CD14-positive monocyte (primary cell): ENCODE measurements around the gene PELI2. TPM values are rescaled to one million over a fixed set of nuclear protein-coding genes. Genes with fewer than 3 reads are reported as not detected.

ENCODE experiments used
- DNase-seq, 3 donors: peaks; one replicate each; pipeline ENCODE4 v3.0.0-alpha.2; 2011 to 2022
- H2AFZ ChIP-seq: 2 replicates; pipeline ENCODE4 v1.6.0; 2012; ENCODE audit warnings: mild to moderate bottlenecking, low read depth, low read length, inconsistent platforms; ENCODE audit not compliant: insufficient read depth, poor library complexity, severe bottlenecking
- H3K27ac ChIP-seq, 2 donors: 1 replicate in 1 of 2; 2 replicates in 1 of 2; pipeline ENCODE4 v1.5.1; 2012 to 2013; ENCODE audit warnings: low read length in 2 of 2, control low read depth in 1 of 2, inconsistent platforms in 1 of 2, low read depth in 1 of 2, mild to moderate bottlenecking in 1 of 2
- H3K27me3 ChIP-seq, 2 donors: one replicate each; pipeline versions ENCODE4 v1.6.0 to v1.6.1; 2011 to 2013; ENCODE audit warnings: low read length in 2 of 2; ENCODE audit not compliant: control insufficient read depth in 2 of 2, insufficient read depth in 2 of 2
- H3K36me3 ChIP-seq, 2 donors: replicated peaks in 1 of 2; 1 replicate in 1 of 2; 2 replicates in 1 of 2; pipeline versions ENCODE4 v1.5.1 to v1.6.1; 2012 to 2013; ENCODE audit warnings: low read length in 2 of 2, control low read depth in 1 of 2, inconsistent platforms in 1 of 2, mild to moderate bottlenecking in 1 of 2; ENCODE audit not compliant: insufficient read depth in 2 of 2, control insufficient read depth in 1 of 2
- H3K4me1 ChIP-seq, 2 donors: 1 replicate in 1 of 2; 2 replicates in 1 of 2; pipeline versions ENCODE4 v1.5.1 to v1.6.1; 2012 to 2013; ENCODE audit warnings: low read length in 2 of 2, control low read depth in 1 of 2, inconsistent platforms in 1 of 2, mild to moderate bottlenecking in 1 of 2, moderate library complexity in 1 of 2; ENCODE audit not compliant: insufficient read depth in 2 of 2, control insufficient read depth in 1 of 2
- H3K4me2 ChIP-seq: replicated peaks from 2 replicates; pipeline ENCODE3; 2012; ENCODE audit warnings: low read length, moderate library complexity, mild to moderate bottlenecking; ENCODE audit not compliant: poor library complexity, severe bottlenecking; ENCODE audit errors: extremely low read depth
- H3K4me3 ChIP-seq, 3 experiments: fragments of 200-600 bp in 1 of 3; sonication (generic) in 1 of 3; replicated peaks in 1 of 3; 1 replicate in 2 of 3; 2 replicates in 1 of 3; pipeline ENCODE4 v1.5.1; 2011 to 2013; ENCODE audit warnings: low read length in 3 of 3, mild to moderate bottlenecking in 3 of 3, control low read depth in 2 of 3, low read depth in 2 of 3, inconsistent platforms in 1 of 3, moderate library complexity in 1 of 3
- H3K79me2 ChIP-seq: 2 replicates; pipeline ENCODE4 v1.6.0; 2012; ENCODE audit warnings: mild to moderate bottlenecking, control low read depth, inconsistent platforms, low read length, moderate library complexity; ENCODE audit not compliant: insufficient read depth
- H3K9ac ChIP-seq: 2 replicates; pipeline ENCODE4 v1.6.0; 2017; ENCODE audit warnings: low read length, mild to moderate bottlenecking; ENCODE audit not compliant: insufficient read depth, poor library complexity, severe bottlenecking
- H3K9me3 ChIP-seq, 2 donors: replicated peaks in 1 of 2; 1 replicate in 1 of 2; 2 replicates in 1 of 2; pipeline versions ENCODE4 v1.5.1 to v1.6.1; 2012 to 2013; ENCODE audit warnings: low read length in 2 of 2, control low read depth in 1 of 2; ENCODE audit not compliant: control insufficient read depth in 1 of 2, insufficient read depth in 1 of 2
- H4K20me1 ChIP-seq: 2 replicates; pipeline ENCODE4 v1.6.0; 2012; ENCODE audit warnings: mild to moderate bottlenecking, low read length, control low read depth, moderate library complexity; ENCODE audit not compliant: insufficient read depth
- H3K27ac Mint-ChIP-seq, 7 donors: one replicate each; pipeline ENCODE4 v1.8.0; 2020; ENCODE audit warnings: mild to moderate bottlenecking in 7 of 7, mixed read lengths in 7 of 7, moderate library complexity in 6 of 7, inconsistent platforms in 2 of 7
- H3K27me3 Mint-ChIP-seq, 3 donors: one replicate each; pipeline ENCODE4 v1.8.0; 2021 to 2022; ENCODE audit warnings: low read depth in 3 of 3, mild to moderate bottlenecking in 3 of 3, mixed read lengths in 3 of 3, moderate library complexity in 3 of 3, inconsistent platforms in 1 of 3
- H3K36me3 Mint-ChIP-seq, 2 donors: one replicate each; pipeline ENCODE4 v1.8.0; 2020; ENCODE audit warnings: mixed read lengths in 2 of 2, inconsistent platforms in 1 of 2, mild to moderate bottlenecking in 1 of 2
- H3K4me1 Mint-ChIP-seq: one replicate; pipeline ENCODE4 v1.8.0; 2020; ENCODE audit warnings: mild to moderate bottlenecking, mixed read lengths
- H3K4me3 Mint-ChIP-seq, 2 donors: one replicate each; pipeline ENCODE4 v1.8.0; 2020; ENCODE audit warnings: mild to moderate bottlenecking in 2 of 2, mixed read lengths in 2 of 2, moderate library complexity in 1 of 2
- H3K9me3 Mint-ChIP-seq, 7 donors: one replicate each; pipeline ENCODE4 v1.8.0; 2020 to 2022; ENCODE audit warnings: mixed read lengths in 7 of 7, mild to moderate bottlenecking in 6 of 7, moderate library complexity in 6 of 7, inconsistent platforms in 2 of 7
- CTCF ChIP-seq: fragments of 200-600 bp; IDR thresholded peaks from one replicate; pipeline ENCODE4 v1.8.0; 2022; ENCODE audit warnings: antibody characterized with exemption, mild to moderate bottlenecking
- WGBS: methylation state at CpG from one replicate; pipeline ENCODE4 v1.1.5; 2013; ENCODE audit warnings: missing lambda C conversion rate; ENCODE audit not compliant: insufficient coverage; 5-methylcytosine and 5-hydroxymethylcytosine counted together
- intact Hi-C, 2 donors: fragments of 100-400 bp; cut with micrococcal nuclease; formaldehyde crosslinking; loops; one replicate each; pipeline versions ENCODE4 v1.15.0 to v1.15.1; 2023
- polyA plus RNA-seq, 3 donors: library from polyadenylated mRNA; depleted of rRNA in 1 of 3; unstranded in 2 of 3; stranded (reverse) in 1 of 3; fragments of 300-500 nt in 2 of 3; fragments of >200 nt in 1 of 3; fragmentation: Illumina TruSeq in 2 of 3; gene quantifications; 1 replicate in 2 of 3; 2 replicates in 1 of 3; pipeline ENCODE4 v1.2.3, GENCODE V29; 2012 to 2021

The PELI2 gene
- polyA plus RNA-seq, 3 donors, result 10.1 to 35.8 (median 12.5) TPM

GRCh38 chr14:56295743-56296142, 177.5 kb downstream of the PELI2 start:
- WGBS, result 89% methylated on average over 3 of the region's 3 CpGs
- Histone ChIP-seq H3K27me3 (no peaks in the 10 kb centered on the region), H3K27ac (peak overlapping the region in 1 of 2 donors; percentile 27), H3K9ac (no peak overlapping the region), H4K20me1 (peaks cover 41% of the 10 kb centered on the region), H3K36me3 (peaks cover 58 to 89% of the 10 kb centered on the region in 2 donors), H2AFZ (no peak overlapping the region), H3K4me2 (no peak overlapping the region), H3K79me2 (no peaks in the 10 kb centered on the region), H3K9me3 (no peaks in the 10 kb centered on the region), H3K4me1 (no peaks in the 10 kb centered on the region), H3K4me3 (no peak overlapping the region)
- intact Hi-C loops, result no loop called here
- H3K27ac Mint-ChIP-seq, result peak overlapping the region in 1 of 7 donors; percentile 64
- no peaks in the 10 kb centered on the region for H3K4me1 Mint-ChIP-seq
- TF ChIP-seq CTCF, result no peak
- H3K4me3 Mint-ChIP-seq, result no peak overlapping the region
- no peak for DNase-seq
- H3K9me3 Mint-ChIP-seq, result no peaks in the 10 kb centered on the region
- H3K27me3 Mint-ChIP-seq, result peaks cover 0 to 2% (median 0%) of the 10 kb centered on the region in 3 donors
- H3K36me3 Mint-ChIP-seq, result peaks cover 59 to 82% of the 10 kb centered on the region in 2 donors

GRCh38 chr14:56297449-56297848, 179.2 kb downstream of the PELI2 start:
- DNase-seq, result no peak
- H3K27ac Mint-ChIP-seq, result peak overlapping the region in 2 of 7 donors; percentile 21 to 70
- H3K36me3 Mint-ChIP-seq, result peaks cover 48 to 75% of the 10 kb centered on the region in 2 donors
- Histone ChIP-seq H3K27ac (no peak overlapping the region), H3K9me3 (no peaks in the 10 kb centered on the region), H3K4me2 (no peak overlapping the region), H3K4me3 (no peak overlapping the region), H2AFZ (no peak overlapping the region), H3K4me1 (no peaks in the 10 kb centered on the region), H4K20me1 (peaks cover 35% of the 10 kb centered on the region), H3K9ac (no peak overlapping the region), H3K79me2 (no peaks in the 10 kb centered on the region), H3K27me3 (no peaks in the 10 kb centered on the region), H3K36me3 (peaks cover 47 to 81% of the 10 kb centered on the region in 2 donors)
- no peak for TF ChIP-seq CTCF
- H3K27me3 Mint-ChIP-seq, result peaks cover 0 to 2% (median 0%) of the 10 kb centered on the region in 3 donors
- WGBS, result 97% methylated on average over 5 of the region's 5 CpGs
- peaks cover 0 to 2% (median 0%) of the 10 kb centered on the region in 7 donors for H3K9me3 Mint-ChIP-seq
- no peaks in the 10 kb centered on the region for H3K4me1 Mint-ChIP-seq
- no peak overlapping the region for H3K4me3 Mint-ChIP-seq
- intact Hi-C loops, result no loop called here
